PC-3 (cell line): ENCODE measurements around the gene PLAC9. TPM values are rescaled to one million over a fixed set of nuclear protein-coding genes. Genes with fewer than 3 reads are reported as not detected.
"Not testable (repeated sequence)": the region's sequence is repeated elsewhere in the genome, so short reads cannot be mapped to it uniquely, and the experiment has no call there.

Experiments
- ATAC-seq: fragments of 200-7000 bp; cut with Tn5 transposase; 2 replicates; pipeline ENCODE4 v1.9.1; 2020; ENCODE audit warnings: mild to moderate bottlenecking, moderate library complexity
- BruUV-seq: library from RNA; stranded (reverse); fragments of 400-500 nt; replicated peaks from 2 replicates; lab custom pipeline; 2021; lab: Mats Ljungman, UMichigan
- CTCF ChIA-PET: fragments of 300-600 bp; sonication (Branson Sonifier 250); formaldehyde crosslinking; loops from one replicate; lab custom pipeline; 2022; ENCODE audit warnings: antibody characterized with exemption; lab: Charles Lee
- POLR2A ChIA-PET: fragments of 300-600 bp; sonication (Branson Sonifier 250); formaldehyde crosslinking; loops from one replicate; lab custom pipeline; 2022; ENCODE audit warnings: antibody characterized with exemption; ENCODE audit not compliant: unreplicated experiment; lab: Charles Lee
- DNase-seq: peaks from one replicate; pipeline ENCODE4 v3.0.0-alpha.2; 2015
- H2AFZ ChIP-seq: fragments of 300-600 bp; sonication (generic); 2 replicates; pipeline ENCODE4 v1.6.0; 2016; ENCODE audit warnings: antibody characterized with exemption, low read length
- H3F3A ChIP-seq: fragments of 300-600 bp; sonication (generic); one replicate; pipeline ENCODE4 v1.6.0; 2017; ENCODE audit warnings: antibody characterized with exemption, low read length, control low read depth, mild to moderate bottlenecking; ENCODE audit not compliant: unreplicated experiment
- H3K27ac ChIP-seq: fragments of 300-600 bp; sonication (generic); 2 replicates; pipeline ENCODE4 v1.5.1; 2016; ENCODE audit warnings: mild to moderate bottlenecking, low read length
- H3K27me3 ChIP-seq: fragments of 300-600 bp; sonication (generic); 2 replicates; pipeline ENCODE4 v1.6.1; 2016; ENCODE audit warnings: low read length, mixed read lengths
- H3K36me3 ChIP-seq: fragments of 300-600 bp; sonication (generic); 2 replicates; pipeline ENCODE4 v1.6.1; 2016; ENCODE audit warnings: low read depth, mixed run types, low read length, mixed read lengths
- H3K4me1 ChIP-seq: fragments of 300-600 bp; sonication (generic); 2 replicates; pipeline ENCODE4 v1.5.1; 2016; ENCODE audit warnings: low read length; ENCODE audit not compliant: insufficient read depth
- H3K4me2 ChIP-seq: fragments of 300-600 bp; sonication (generic); 2 replicates; pipeline ENCODE4 v1.6.0; 2016; ENCODE audit warnings: low read length
- H3K4me3 ChIP-seq: fragments of 300-600 bp; sonication (generic); 2 replicates; pipeline ENCODE4 v1.5.1; 2016; ENCODE audit warnings: mild to moderate bottlenecking, low read length, mixed read lengths
- H3K79me2 ChIP-seq: fragments of 300-600 bp; sonication (generic); 2 replicates; pipeline ENCODE4 v1.6.1; 2017; ENCODE audit warnings: low read length, mixed read lengths
- H3K9ac ChIP-seq: fragments of 300-600 bp; sonication (generic); 2 replicates; pipeline ENCODE4 v1.6.0; 2016; ENCODE audit warnings: mild to moderate bottlenecking, low read length
- H3K9me2 ChIP-seq: fragments of 300-600 bp; sonication (generic); replicated peaks from 2 replicates; pipeline ENCODE4 v1.6.1; 2016; ENCODE audit warnings: mixed run types, low read length, mixed read lengths
- H3K9me3 ChIP-seq: fragments of 300-600 bp; sonication (generic); 2 replicates; pipeline ENCODE4 v1.6.1; 2016; ENCODE audit warnings: low read length, mixed read lengths
- H4K20me1 ChIP-seq: fragments of 300-600 bp; sonication (generic); 2 replicates; pipeline ENCODE4 v1.6.1; 2016; ENCODE audit warnings: low read length, mixed read lengths
- EZH2 ChIP-seq: fragments of 300-600 bp; sonication (generic); IDR thresholded peaks from one replicate; pipeline ENCODE4 v1.6.1; 2017; ENCODE audit warnings: antibody characterized with exemption, mild to moderate bottlenecking, low read length; ENCODE audit not compliant: unreplicated experiment
- EZH2phosphoT487 ChIP-seq: fragments of 300-600 bp; sonication (generic); IDR thresholded peaks from 2 replicates; pipeline ENCODE4 v1.6.1; 2018; ENCODE audit warnings: mild to moderate bottlenecking, antibody characterized with exemption, low read length, borderline replicate concordance
- intact Hi-C: fragments of 100-400 bp; cut with micrococcal nuclease; formaldehyde crosslinking; loops from 2 replicates; pipeline ENCODE4 v1.9.0; 2023
- total RNA-seq: library from RNA; depleted of rRNA; stranded (reverse); fragments of >200 nt; gene quantifications from 2 replicates; pipeline ENCODE4 v1.2.3, GENCODE V29; 2014
- TF ChIP-seq, protein P1 (sequence below): fragments of 300-600 bp; sonication (generic); conservative IDR thresholded peaks from 2 replicates; pipeline ENCODE4 v1.5.1; 2017; ENCODE audit warnings: antibody characterized with exemption, low read depth, mild to moderate bottlenecking, low read length

Gene PLAC9
- total RNA-seq, 1 experiment from 2014 or later: 2.0 TPM

DNA sequence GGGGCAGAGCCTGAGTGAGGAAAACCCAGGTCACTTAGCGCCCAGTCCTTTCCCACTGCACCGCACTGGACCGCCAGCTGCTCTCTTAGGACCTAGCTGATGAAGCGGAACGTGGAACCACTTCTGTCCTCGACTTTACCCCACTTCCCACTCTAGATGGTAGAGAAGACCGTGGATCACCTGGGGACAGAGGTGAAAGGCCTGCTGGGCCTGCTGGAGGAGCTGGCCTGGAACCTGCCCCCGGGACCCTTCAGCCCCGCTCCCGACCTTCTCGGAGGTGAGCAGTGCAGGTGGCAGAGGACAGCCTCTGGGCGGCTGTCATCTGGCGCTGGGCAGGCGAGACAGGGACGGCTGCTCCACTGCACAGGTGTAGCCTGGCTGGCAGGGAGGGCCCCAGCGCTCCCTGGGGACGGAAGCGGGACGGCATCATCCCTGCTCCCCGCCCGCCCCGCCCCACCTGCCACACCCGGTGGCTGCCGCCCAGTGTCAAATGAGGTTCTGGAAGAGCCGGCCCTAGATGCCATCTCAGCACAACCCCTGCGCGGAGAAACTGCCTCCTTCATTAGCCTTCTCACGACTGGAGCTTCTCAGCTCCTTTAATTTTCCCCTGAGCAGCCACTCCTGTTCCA is 11.7 kb downstream of the PLAC9 start:
- DNase-seq: peak; percentile 97
- peak; percentile 77 for ATAC-seq
- H3K9me2 ChIP-seq: no peaks in the 10 kb centered on the region
- H3K27me3 ChIP-seq: no peaks in the 10 kb centered on the region; the same call in 1 of the 2 replicates
- H3K4me3 ChIP-seq: peak overlapping the region; percentile 64
- H3F3A ChIP-seq: peaks cover 6% of the 10 kb centered on the region
- ChIA-PET POLR2A (interaction anchor here (0.5 to 1.6 kb wide), 7 partner anchors 16 to 78 kb away, joined by 3 to 9 read pairs (median 4); partner anchors contain the start of gene ANXA11), CTCF (interaction anchor here (0.5 to 4.5 kb wide), 26 partner anchors 9 to 1686 kb away, joined by 3 to 120 read pairs (median 4); partner anchors contain the start of gene PLAC9)
- H3K36me3 ChIP-seq: peaks cover 6% of the 10 kb centered on the region
- no peaks in the 10 kb centered on the region for H3K79me2 ChIP-seq
- peaks cover 24% of the 10 kb centered on the region for H3K4me1 ChIP-seq
- peak overlapping the region; percentile 85 for H3K4me2 ChIP-seq
- no peaks in the 10 kb centered on the region for H4K20me1 ChIP-seq
- peak overlapping the region; percentile 17 for H3K27ac ChIP-seq
- TSS peak; percentile 3 for BruUV-seq
- intact Hi-C loops: loop anchor here (2.0 kb wide), 1 partner anchor 73 kb away; no protein-coding TSS in a partner anchor
- TF ChIP-seq, protein P1, sequence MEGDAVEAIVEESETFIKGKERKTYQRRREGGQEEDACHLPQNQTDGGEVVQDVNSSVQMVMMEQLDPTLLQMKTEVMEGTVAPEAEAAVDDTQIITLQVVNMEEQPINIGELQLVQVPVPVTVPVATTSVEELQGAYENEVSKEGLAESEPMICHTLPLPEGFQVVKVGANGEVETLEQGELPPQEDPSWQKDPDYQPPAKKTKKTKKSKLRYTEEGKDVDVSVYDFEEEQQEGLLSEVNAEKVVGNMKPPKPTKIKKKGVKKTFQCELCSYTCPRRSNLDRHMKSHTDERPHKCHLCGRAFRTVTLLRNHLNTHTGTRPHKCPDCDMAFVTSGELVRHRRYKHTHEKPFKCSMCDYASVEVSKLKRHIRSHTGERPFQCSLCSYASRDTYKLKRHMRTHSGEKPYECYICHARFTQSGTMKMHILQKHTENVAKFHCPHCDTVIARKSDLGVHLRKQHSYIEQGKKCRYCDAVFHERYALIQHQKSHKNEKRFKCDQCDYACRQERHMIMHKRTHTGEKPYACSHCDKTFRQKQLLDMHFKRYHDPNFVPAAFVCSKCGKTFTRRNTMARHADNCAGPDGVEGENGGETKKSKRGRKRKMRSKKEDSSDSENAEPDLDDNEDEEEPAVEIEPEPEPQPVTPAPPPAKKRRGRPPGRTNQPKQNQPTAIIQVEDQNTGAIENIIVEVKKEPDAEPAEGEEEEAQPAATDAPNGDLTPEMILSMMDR: peak; percentile 4; the same call in 1 of the 2 replicates
- TF ChIP-seq EZH2 (no peak), EZH2phosphoT487 (no peak)
- H3K9ac ChIP-seq: peak overlapping the region; percentile 39
- H3K9me3 ChIP-seq: peaks cover under 1% of the 10 kb centered on the region; the same call in 1 of the 2 replicates
- peak overlapping the region; percentile 60 for H2AFZ ChIP-seq

DNA sequence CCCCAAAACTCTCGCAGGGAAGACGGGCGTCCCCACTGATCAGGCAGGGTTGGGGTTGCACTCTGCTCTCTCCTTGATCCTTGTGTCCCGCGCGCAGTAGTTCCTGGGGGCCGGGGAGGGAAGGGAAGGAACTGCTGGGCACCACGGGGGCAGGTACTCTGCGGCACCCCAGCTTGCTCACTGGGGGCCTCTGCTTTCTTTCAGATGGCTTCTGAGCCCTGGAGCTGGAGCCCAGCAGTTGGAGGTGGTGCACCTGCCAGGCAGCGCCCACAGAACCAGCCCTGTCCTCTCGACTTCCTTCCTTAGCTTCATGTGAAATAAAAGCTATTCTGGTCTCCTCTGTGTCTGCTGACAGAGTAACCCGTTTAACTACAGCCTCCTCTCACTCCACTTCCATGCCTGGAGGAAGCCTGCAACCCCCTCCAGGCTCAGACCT is 12.2 kb downstream of the PLAC9 start:
- Histone ChIP-seq H3F3A (peaks cover 6% of the 10 kb centered on the region), H3K4me3 (peak overlapping the region; percentile 64)
- CTCF ChIA-PET: interaction anchor here (0.6 to 4.5 kb wide), 16 partner anchors 13 to 1686 kb away, joined by 3 to 120 read pairs (median 6); partner anchors contain the start of gene PLAC9

DNA sequence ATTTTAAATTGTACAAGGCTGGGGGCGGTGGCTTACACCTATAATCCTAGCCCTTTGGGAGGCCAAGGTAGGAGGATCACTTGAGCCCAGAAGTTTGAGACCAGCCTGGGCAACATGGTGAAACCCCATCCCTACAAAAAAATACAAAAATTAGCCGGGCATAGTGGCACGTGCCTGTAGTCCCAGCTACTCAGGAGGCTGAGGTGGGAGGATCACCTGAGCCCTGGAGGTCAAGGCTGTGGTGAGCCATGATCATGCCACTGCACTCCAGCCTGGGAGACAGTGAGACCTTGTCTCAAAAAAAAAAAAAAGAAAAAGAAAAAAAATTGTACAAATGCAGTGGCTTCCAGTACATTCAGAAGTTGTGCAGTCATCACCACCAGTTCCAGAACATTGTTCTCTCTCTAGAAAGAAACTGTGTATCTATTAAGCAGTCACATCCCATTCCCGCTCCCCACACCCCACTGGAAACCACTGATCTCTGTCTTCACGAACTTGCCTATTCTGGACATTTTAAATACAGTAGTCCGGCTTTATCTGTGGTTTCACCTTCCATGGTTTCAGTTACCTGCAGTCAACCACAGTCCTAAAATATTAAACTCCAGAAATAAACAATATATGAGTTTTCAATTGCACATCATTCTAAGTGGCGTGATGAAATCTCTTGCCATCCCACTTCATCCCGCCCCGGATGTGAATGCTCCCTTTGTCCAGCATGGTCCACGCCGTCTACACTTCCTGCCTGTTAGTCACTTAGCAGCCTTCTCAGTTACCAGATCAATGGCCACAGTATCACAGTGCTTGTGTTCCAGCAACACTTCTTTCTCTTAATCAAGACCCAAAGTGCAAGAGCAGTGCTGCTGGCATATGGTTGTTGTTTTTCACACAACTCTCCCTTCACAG is 13.1 kb downstream of the PLAC9 start:
- CTCF ChIA-PET: interaction anchor here (1.0 to 4.5 kb wide), 6 partner anchors 19 to 76 kb away, joined by 3 to 120 read pairs (median 18); no protein-coding TSS in a partner anchor
- not testable (repeated sequence) for H2AFZ ChIP-seq, H3F3A ChIP-seq, H3K79me2 ChIP-seq, H3K27me3 ChIP-seq, H4K20me1 ChIP-seq, H3K9ac ChIP-seq, H3K9me2 ChIP-seq, H3K4me3 ChIP-seq
- intact Hi-C loops: loop anchor here (1.0 to 2.0 kb wide), 6 partner anchors 10 to 71 kb away; no protein-coding TSS in a partner anchor
- Histone ChIP-seq H3K36me3 (peaks cover 20% of the 10 kb centered on the region), H3K9me3 (peaks cover 12% of the 10 kb centered on the region; the same call in 1 of the 2 replicates), H3K4me1 (peaks cover 24% of the 10 kb centered on the region), H3K4me2 (peak overlapping the region; percentile 85), H3K27ac (peak overlapping the region; percentile 22)
- POLR2A ChIA-PET: interaction anchor here (0.6 to 1.4 kb wide), 3 partner anchors 10 to 62 kb away, joined by 3 to 8 read pairs (median 8); no protein-coding TSS in a partner anchor
- TSS peak; percentile 4 for BruUV-seq
- DNase-seq (peak; percentile 96), ATAC-seq (peak; percentile 30)

More for the DNA sequence above, 12.2 kb downstream of the PLAC9 start:
- H4K20me1 ChIP-seq: no peaks in the 10 kb centered on the region
- H3K27me3 ChIP-seq: no peaks in the 10 kb centered on the region; the same call in 1 of the 2 replicates
- peak overlapping the region; percentile 85 for H3K4me2 ChIP-seq
- POLR2A ChIA-PET: interaction anchor here (0.6 to 1.6 kb wide), 5 partner anchors 11 to 77 kb away, joined by 3 to 9 read pairs (median 8); partner anchors contain the start of gene ANXA11
- peak overlapping the region; percentile 60 for H2AFZ ChIP-seq
- H3K9ac ChIP-seq: peak overlapping the region; percentile 39
- H3K27ac ChIP-seq: peak overlapping the region; percentile 4
- peaks cover 5% of the 10 kb centered on the region; the same call in 1 of the 2 replicates for H3K9me3 ChIP-seq
- TSS peak; percentile 96 for BruUV-seq
- H3K36me3 ChIP-seq: peaks cover 11% of the 10 kb centered on the region
- DNase-seq (peak; percentile 62), ATAC-seq (peak; percentile 28)
- H3K9me2 ChIP-seq: no peaks in the 10 kb centered on the region
- H3K79me2 ChIP-seq: no peaks in the 10 kb centered on the region
- H3K4me1 ChIP-seq: peaks cover 24% of the 10 kb centered on the region
- intact Hi-C loops: loop anchor here (1.0 to 2.0 kb wide), 2 partner anchors 52 to 72 kb away; no protein-coding TSS in a partner anchor
- TF ChIP-seq, protein P1: 0 out of 2 replicates have a peak, but pooled peaks have one; percentile 19
- TF ChIP-seq EZH2phosphoT487 (no peak), EZH2 (no peak)
